ENCODE measurements around the gene BST2.
A peak's percentile ranks its signal among the peaks of the same experiment; 100 is the strongest.
"Not testable (repeated sequence)": the region's sequence is repeated elsewhere in the genome, so short reads cannot be mapped to it uniquely, and the experiment has no call there.

The BST2 gene

GRCh38 chr19:17389957-17390664 lies 15.3 kb downstream of the BST2 start:
- no peak for DNase-seq (ENCODE audit: low spot score)

- no peak for DNase-seq (ENCODE audit: low spot score)
Measured at GRCh38 chr19:17389288-17389687, 16.1 kb downstream of the BST2 start.

- peak; percentile 88 for DNase-seq (ENCODE audit: low spot score)
Measured at GRCh38 chr19:17385878-17386611, 19.4 kb downstream of the BST2 start.

GRCh38 chr19:17380426-17381138 lies 24.8 kb downstream of the BST2 start:
- DNase-seq (ENCODE audit: low spot score): no peak

GRCh38 chr19:17379221-17379631 lies 26.2 kb downstream of the BST2 start:
- DNase-seq (ENCODE audit: low spot score): no peak

- no peak for DNase-seq (ENCODE audit: low spot score)
Measured at GRCh38 chr19:17378271-17378670, 27.2 kb downstream of the BST2 start.

- DNase-seq (ENCODE audit: low spot score): no peak
Measured at GRCh38 chr19:17376935-17377600, 28.4 kb downstream of the BST2 start, which contains the start of gene PLVAP. PLVAP (minus strand) TSS chr19:17377342; CDS start chr19:17377288, 54 bp downstream.

- no peak for DNase-seq (ENCODE audit: low spot score)
Measured at GRCh38 chr19:17370026-17370587, 35.3 kb downstream of the BST2 start.

GRCh38 chr19:17365361-17365760 lies 40.1 kb downstream of the BST2 start:
- no peak for DNase-seq (ENCODE audit: low spot score)

- not testable (repeated sequence) for DNase-seq (ENCODE audit: low spot score)
Measured at GRCh38 chr19:17363852-17364605, 41.4 kb downstream of the BST2 start.

- DNase-seq (ENCODE audit: low spot score): peak; percentile 25
Measured at GRCh38 chr19:17359905-17360800, 45.3 kb downstream of the BST2 start.

- DNase-seq (ENCODE audit: low spot score): peak; percentile 29
Measured at GRCh38 chr19:17358395-17358794, 47.0 kb downstream of the BST2 start.

- DNase-seq (ENCODE audit: low spot score): no peak
Measured at GRCh38 chr19:17357724-17358123, 47.7 kb downstream of the BST2 start.

GRCh38 chr19:17357078-17357666 lies 48.3 kb downstream of the BST2 start:
- DNase-seq (ENCODE audit: low spot score): no peak

- no peak for DNase-seq (ENCODE audit: low spot score)
Measured at GRCh38 chr19:17353386-17353785, 52.0 kb downstream of the BST2 start.

Measured in D341Med (cell line).